ENCODE data around the gene QSOX1. TPM values are rescaled to one million over a fixed set of nuclear protein-coding genes. Genes with fewer than 3 reads are reported as not detected.

QSOX1 gene
- total and polyA plus RNA-seq, 2 of the 4 experiments (the other 2 are of a cell fraction): 102 to 791 TPM

- peak; percentile 4; the same call in 1 of the 2 replicates for ATAC-seq (ENCODE audit: low read depth)
- WGBS, 2 experiments (ENCODE audit: extremely low coverage in 2 of 2, insufficient read length in 1 of 2): 29% methylated on average over 7 of the region's 8 CpGs; no CpG with 5 or more reads in 1 of the 2 experiments
Observed at GRCh38 chr1:180173952-180174351, 19.3 kb downstream of the QSOX1 start.

More at GRCh38 chr1:180173952-180174351, 19.3 kb downstream of the QSOX1 start:
- ChIA-PET CTCF (no interaction called here), POLR2A (ENCODE audit: unreplicated experiment) (no interaction called here)
- Histone ChIP-seq H3K9ac (ENCODE audit: low read depth, low read length) (no peak overlapping the region), H3K14ac (replicated peaks; ENCODE audit: low read depth, low read length) (peak overlapping the region; percentile 60), H3K27me3 (ENCODE audit: control insufficient read depth, insufficient read depth, low read length) (no peaks in the 10 kb centered on the region), H2BK5ac (ENCODE audit: low read depth, low read length, poor library complexity, severe bottlenecking) (no peak overlapping the region), H2BK15ac (ENCODE audit: low read depth, low read length) (no peak overlapping the region), H3K79me1 (ENCODE audit: low read depth in 1 of 2, low read length in 2 of 2) (peaks cover 36 to 77% of the 10 kb centered on the region in 2 experiments), H3K56ac (ENCODE audit: extremely low read depth, insufficient read depth, low read length) (no peak overlapping the region), H2BK120ac (ENCODE audit: low read depth, low read length) (no peak overlapping the region), H2AK9ac (replicated peaks; ENCODE audit: low read depth, low read length, poor library complexity) (peak overlapping the region; percentile 37), H3K4me3 (ENCODE audit: insufficient read depth, low read depth, low read length) (no peak overlapping the region), H3K23ac (ENCODE audit: low read depth, low read length) (0 out of 2 replicates have a peak overlapping the region, but pooled peaks have one; percentile 24), H4K20me1 (ENCODE audit: insufficient read depth, low read length) (peaks cover 81% of the 10 kb centered on the region), H2AFZ (replicated peaks; ENCODE audit: low read length, poor library complexity) (peak overlapping the region; percentile 2), H3K9me1 (ENCODE audit: insufficient read depth, low read length) (peaks cover 38% of the 10 kb centered on the region), H2BK20ac (ENCODE audit: low read depth, low read length) (no peak overlapping the region), H4K8ac (ENCODE audit: low read depth in 2 of 2, low read length in 2 of 2) (peak overlapping the region in 1 of 2 experiments; percentile 27; a peak in 1 of 4 replicates), H2AK5ac (ENCODE audit: low read depth, low read length) (no peak overlapping the region), H3K36me3 (ENCODE audit: control insufficient read depth, insufficient read depth, low read length) (peaks cover 85% of the 10 kb centered on the region), H3K9me3 (ENCODE audit: control insufficient read depth, insufficient read depth, low read length) (no peaks in the 10 kb centered on the region), H4K91ac (ENCODE audit: insufficient read depth, low read depth, low read length) (no peak overlapping the region; the same call in 1 of the 2 replicates), H3K4me2 (ENCODE audit: low read depth, low read length) (no peak overlapping the region), H3K4me1 (ENCODE audit: control insufficient read depth, insufficient read depth, low read length) (peaks cover 14% of the 10 kb centered on the region; the same call in 1 of the 2 replicates), H3K18ac (ENCODE audit: low read depth, low read length) (no peak overlapping the region), H4K5ac (ENCODE audit: low read depth, low read length) (no peak overlapping the region), H3K4ac (ENCODE audit: low read depth, low read length) (no peak overlapping the region), H3K27ac (ENCODE audit: insufficient read depth, low read length) (peak overlapping the region; percentile 19; the same call in 1 of the 2 replicates)
- BruUV-seq (replicated peaks): no TSS peak
- dilution Hi-C loops (cut with HindIII; ENCODE audit: low sequenced_read_pairs, unreplicated experiment) (loop anchor here (25.0 kb wide), 1 partner anchor 137 kb away; no protein-coding TSS in a partner anchor), intact Hi-C loops (cut with micrococcal nuclease) (no loop called here), in situ Hi-C loops (cut with MboI; ENCODE audit: low sequenced_read_pairs) (loop anchor here (25.0 kb wide), 1 partner anchor 462 kb away; no protein-coding TSS in a partner anchor)
- TF ChIP-seq SMC3 (IDR thresholded peaks at IDR 0.05; ENCODE audit: low read depth, low read length): no peak
- no peak for TF ChIP-seq CEBPB (IDR thresholded peaks at IDR 0.05; ENCODE audit: low read depth, low read length)
- TF ChIP-seq MAFK (IDR thresholded peaks at IDR 0.05; ENCODE audit: low read depth, low read length): no peak
- TF ChIP-seq, protein P1, sequence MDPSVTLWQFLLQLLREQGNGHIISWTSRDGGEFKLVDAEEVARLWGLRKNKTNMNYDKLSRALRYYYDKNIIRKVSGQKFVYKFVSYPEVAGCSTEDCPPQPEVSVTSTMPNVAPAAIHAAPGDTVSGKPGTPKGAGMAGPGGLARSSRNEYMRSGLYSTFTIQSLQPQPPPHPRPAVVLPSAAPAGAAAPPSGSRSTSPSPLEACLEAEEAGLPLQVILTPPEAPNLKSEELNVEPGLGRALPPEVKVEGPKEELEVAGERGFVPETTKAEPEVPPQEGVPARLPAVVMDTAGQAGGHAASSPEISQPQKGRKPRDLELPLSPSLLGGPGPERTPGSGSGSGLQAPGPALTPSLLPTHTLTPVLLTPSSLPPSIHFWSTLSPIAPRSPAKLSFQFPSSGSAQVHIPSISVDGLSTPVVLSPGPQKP (IDR thresholded peaks at IDR 0.05; ENCODE audit: borderline replicate concordance, low read depth, low read length): no peak
- no peak for TF ChIP-seq BHLHE40 (IDR thresholded peaks at IDR 0.05; ENCODE audit: low read depth, low read length)
- no peak for TF ChIP-seq CHD1 (IDR thresholded peaks at IDR 0.05; ENCODE audit: low read depth, low read length)
- TF ChIP-seq, protein P2, sequence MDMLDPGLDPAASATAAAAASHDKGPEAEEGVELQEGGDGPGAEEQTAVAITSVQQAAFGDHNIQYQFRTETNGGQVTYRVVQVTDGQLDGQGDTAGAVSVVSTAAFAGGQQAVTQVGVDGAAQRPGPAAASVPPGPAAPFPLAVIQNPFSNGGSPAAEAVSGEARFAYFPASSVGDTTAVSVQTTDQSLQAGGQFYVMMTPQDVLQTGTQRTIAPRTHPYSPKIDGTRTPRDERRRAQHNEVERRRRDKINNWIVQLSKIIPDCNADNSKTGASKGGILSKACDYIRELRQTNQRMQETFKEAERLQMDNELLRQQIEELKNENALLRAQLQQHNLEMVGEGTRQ (IDR thresholded peaks at IDR 0.05; ENCODE audit: low read depth, low read length): no peak
- TF ChIP-seq RCOR1 (IDR thresholded peaks at IDR 0.05; ENCODE audit: insufficient replicate concordance, low read length): no peak
- no peak for TF ChIP-seq RFX5 (IDR thresholded peaks at IDR 0.05; ENCODE audit: low read depth, low read length)
- no peak for TF ChIP-seq FOS (IDR thresholded peaks at IDR 0.05; ENCODE audit: low read depth, low read length)
- no peak for TF ChIP-seq RAD21 (IDR thresholded peaks at IDR 0.05; ENCODE audit: low read length)
- no peak for TF ChIP-seq POLR2A (IDR thresholded peaks at IDR 0.05; ENCODE audit: low read depth, low read length)
- no peak for TF ChIP-seq MAZ (IDR thresholded peaks at IDR 0.05; ENCODE audit: borderline replicate concordance, low read depth, low read length)
- no peak for TF ChIP-seq NFE2L2 (IDR thresholded peaks at IDR 0.05; ENCODE audit: low read depth, low read length)
- TF ChIP-seq, protein P3, sequence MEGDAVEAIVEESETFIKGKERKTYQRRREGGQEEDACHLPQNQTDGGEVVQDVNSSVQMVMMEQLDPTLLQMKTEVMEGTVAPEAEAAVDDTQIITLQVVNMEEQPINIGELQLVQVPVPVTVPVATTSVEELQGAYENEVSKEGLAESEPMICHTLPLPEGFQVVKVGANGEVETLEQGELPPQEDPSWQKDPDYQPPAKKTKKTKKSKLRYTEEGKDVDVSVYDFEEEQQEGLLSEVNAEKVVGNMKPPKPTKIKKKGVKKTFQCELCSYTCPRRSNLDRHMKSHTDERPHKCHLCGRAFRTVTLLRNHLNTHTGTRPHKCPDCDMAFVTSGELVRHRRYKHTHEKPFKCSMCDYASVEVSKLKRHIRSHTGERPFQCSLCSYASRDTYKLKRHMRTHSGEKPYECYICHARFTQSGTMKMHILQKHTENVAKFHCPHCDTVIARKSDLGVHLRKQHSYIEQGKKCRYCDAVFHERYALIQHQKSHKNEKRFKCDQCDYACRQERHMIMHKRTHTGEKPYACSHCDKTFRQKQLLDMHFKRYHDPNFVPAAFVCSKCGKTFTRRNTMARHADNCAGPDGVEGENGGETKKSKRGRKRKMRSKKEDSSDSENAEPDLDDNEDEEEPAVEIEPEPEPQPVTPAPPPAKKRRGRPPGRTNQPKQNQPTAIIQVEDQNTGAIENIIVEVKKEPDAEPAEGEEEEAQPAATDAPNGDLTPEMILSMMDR (conservative IDR thresholded peaks at IDR 0.05; ENCODE audit: low read depth, low read length): no peak
- TF ChIP-seq MXI1 (IDR thresholded peaks at IDR 0.05; ENCODE audit: borderline replicate concordance, low read depth, low read length): no peak
- DNase-seq: peak; percentile 47
